Breast epithelium (tissue), 4 donors: ENCODE measurements around the gene RTCB. TPM values are rescaled to one million over a fixed set of nuclear protein-coding genes. Genes with fewer than 3 reads are reported as not detected.

Experiments
- DNase-seq, 2 donors: peaks; one replicate each; pipeline ENCODE4 v3.0.0-alpha.2; 2019; ENCODE audit warnings: low spot score in 2 of 2
- H3K27ac ChIP-seq, 2 donors: fragments of 200-600 bp; sonication (generic) in 1 of 2; one replicate each; pipeline ENCODE4 v1.5.1; 2016 to 2019; ENCODE audit warnings: mild to moderate bottlenecking in 1 of 2
- H3K27me3 ChIP-seq, 2 donors: fragments of 200-600 bp; sonication (generic) in 1 of 2; one replicate each; pipeline versions ENCODE4 v1.5.1 to v1.6.0; 2017 to 2019; ENCODE audit warnings: control low read depth in 1 of 2, mild to moderate bottlenecking in 1 of 2
- H3K36me3 ChIP-seq: fragments of 200-600 bp; one replicate; pipeline ENCODE4 v1.5.1; 2019
- H3K4me1 ChIP-seq, 2 donors: fragments of 200-600 bp; sonication (generic); one replicate each; pipeline ENCODE4 v1.5.1; 2016 to 2019; ENCODE audit warnings: control low read depth in 1 of 2
- H3K4me3 ChIP-seq, 3 donors: fragments of 200-600 bp; sonication (generic); 1 replicate in 2 of 3; 2 replicates in 1 of 3; pipeline ENCODE4 v1.5.1; 2016 to 2019; ENCODE audit warnings: mild to moderate bottlenecking in 3 of 3, moderate library complexity in 2 of 3
- H3K9me3 ChIP-seq, 2 donors: fragments of 200-600 bp; sonication (generic) in 1 of 2; one replicate each; pipeline ENCODE4 v1.5.1; 2016 to 2019; ENCODE audit warnings: control low read depth in 1 of 2
- POLR2A ChIP-seq: fragments of 450-650 bp; IDR thresholded peaks from one replicate; pipeline ENCODE4 v1.6.1; 2016; ENCODE audit warnings: antibody characterized with exemption, mild to moderate bottlenecking, moderate library complexity
- POLR2AphosphoS5 ChIP-seq, 3 donors: sonication (generic); formaldehyde crosslinking; IDR thresholded peaks; one replicate each; pipeline ENCODE4 v1.6.1; 2017; ENCODE audit warnings: antibody characterized with exemption in 3 of 3
- intact Hi-C: fragments of 100-400 bp; cut with DNase I; formaldehyde crosslinking; loops from one replicate; pipeline ENCODE4 v1.15.1; 2023; ENCODE audit warnings: low total_unique reads
- total RNA-seq, 3 donors: library from RNA; depleted of rRNA; stranded (reverse); fragments of >200 nt; gene quantifications; one replicate each; pipeline ENCODE4 v1.1.0, GENCODE V29; 2016
- TF ChIP-seq, protein P1 (sequence below), 3 donors: fragments of 450-650 bp; IDR thresholded peaks; one replicate each; pipeline ENCODE4 v1.5.1; 2016 to 2017; ENCODE audit warnings: antibody characterized with exemption in 3 of 3, mild to moderate bottlenecking in 3 of 3, moderate library complexity in 3 of 3

Gene RTCB
- total RNA-seq = 10 to 100 TPM; 75.4 to 84.6 (median 76.6) TPM

DNA sequence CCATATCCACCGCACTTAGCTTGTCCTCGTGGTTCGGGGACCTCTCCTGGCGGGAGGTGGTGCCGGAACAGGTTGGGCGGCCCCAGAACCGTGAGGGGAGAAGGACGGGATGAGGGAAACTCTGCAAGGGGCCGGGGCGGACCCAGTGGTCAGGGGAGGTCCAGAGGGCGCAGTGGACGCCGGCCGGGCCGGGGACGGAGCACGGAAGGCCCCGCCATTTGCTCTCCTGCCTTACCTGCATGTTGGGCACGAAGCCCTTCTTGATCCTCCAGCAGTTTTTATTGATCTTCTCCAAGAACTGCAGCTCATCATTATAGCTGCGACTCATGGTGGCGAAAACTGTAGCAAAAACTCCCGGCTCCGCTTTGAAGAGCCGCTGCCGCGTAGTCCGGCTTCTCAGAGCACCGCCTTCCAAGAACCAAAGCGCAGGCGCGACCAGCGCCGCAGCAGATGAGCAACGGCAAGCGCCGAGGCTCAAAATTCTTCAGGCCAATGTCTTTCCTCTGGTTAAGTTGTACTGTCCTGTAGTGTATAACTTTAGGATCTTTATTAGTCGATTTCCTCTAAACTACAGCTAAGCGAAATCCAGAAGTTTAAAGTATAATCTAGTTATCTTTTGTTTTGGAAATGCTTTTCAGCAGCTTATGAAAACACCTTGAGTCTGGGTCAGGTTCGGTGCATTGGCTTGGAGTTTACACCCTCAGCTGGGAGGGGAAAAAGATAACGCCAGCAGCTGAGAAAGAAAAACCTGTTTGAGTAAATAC is at the start of gene RTCB:
TSS of gene RTCB (minus strand) at position 419 of the 764 bp plus-strand sequence. CDS start at position 328, 91 bp downstream.
- Histone ChIP-seq H3K27me3 (no peaks in the 10 kb centered on the region), H3K4me3 (peak within 1 kb of the TSS; percentile 96 to 99 (median 97)), H3K36me3 (peaks cover 8% of the 10 kb centered on the region), H3K9me3 (no peaks in the 10 kb centered on the region), H3K27ac (peak within 1 kb of the TSS; percentile 83 to 86), H3K4me1 (peaks cover 5 to 6% of the 10 kb centered on the region in 2 donors)
- intact Hi-C loops = no loop called here
- DNase-seq = peak; percentile 77 to 89
- TF ChIP-seq POLR2A (peak; percentile 23), POLR2AphosphoS5 (IDR thresholded peaks at IDR 0.05) (peak; percentile 52 to 89 (median 62))
- TF ChIP-seq, protein P1, sequence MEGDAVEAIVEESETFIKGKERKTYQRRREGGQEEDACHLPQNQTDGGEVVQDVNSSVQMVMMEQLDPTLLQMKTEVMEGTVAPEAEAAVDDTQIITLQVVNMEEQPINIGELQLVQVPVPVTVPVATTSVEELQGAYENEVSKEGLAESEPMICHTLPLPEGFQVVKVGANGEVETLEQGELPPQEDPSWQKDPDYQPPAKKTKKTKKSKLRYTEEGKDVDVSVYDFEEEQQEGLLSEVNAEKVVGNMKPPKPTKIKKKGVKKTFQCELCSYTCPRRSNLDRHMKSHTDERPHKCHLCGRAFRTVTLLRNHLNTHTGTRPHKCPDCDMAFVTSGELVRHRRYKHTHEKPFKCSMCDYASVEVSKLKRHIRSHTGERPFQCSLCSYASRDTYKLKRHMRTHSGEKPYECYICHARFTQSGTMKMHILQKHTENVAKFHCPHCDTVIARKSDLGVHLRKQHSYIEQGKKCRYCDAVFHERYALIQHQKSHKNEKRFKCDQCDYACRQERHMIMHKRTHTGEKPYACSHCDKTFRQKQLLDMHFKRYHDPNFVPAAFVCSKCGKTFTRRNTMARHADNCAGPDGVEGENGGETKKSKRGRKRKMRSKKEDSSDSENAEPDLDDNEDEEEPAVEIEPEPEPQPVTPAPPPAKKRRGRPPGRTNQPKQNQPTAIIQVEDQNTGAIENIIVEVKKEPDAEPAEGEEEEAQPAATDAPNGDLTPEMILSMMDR (IDR thresholded peaks at IDR 0.05) = no peak

DNA sequence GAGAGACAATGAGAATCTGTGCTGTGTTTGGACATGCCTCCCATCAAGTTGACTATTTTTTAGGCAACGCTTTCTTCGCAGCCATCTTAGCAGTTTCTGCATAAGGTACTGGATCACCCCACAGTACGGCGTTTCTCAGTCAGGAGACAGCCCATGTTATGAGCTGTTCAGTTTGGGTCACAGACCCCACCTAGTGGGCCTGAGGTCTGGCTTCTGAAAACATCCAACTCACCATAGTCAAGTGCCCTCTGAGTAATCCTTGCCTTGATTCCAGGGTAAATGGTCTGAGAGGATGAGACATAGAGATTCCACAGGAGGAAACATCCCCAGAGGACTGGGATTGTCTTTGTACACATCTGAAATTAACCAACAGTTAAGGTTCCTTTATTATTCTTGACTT is 45.0 kb upstream of the RTCB start:
- Histone ChIP-seq H3K4me3 (no peak overlapping the region), H3K9me3 (no peaks in the 10 kb centered on the region), H3K36me3 (no peaks in the 10 kb centered on the region), H3K4me1 (no peaks in the 10 kb centered on the region), H3K27ac (no peak overlapping the region), H3K27me3 (peaks cover 0 to 8% of the 10 kb centered on the region in 2 donors)
- no peak for TF ChIP-seq POLR2A
- no peak for TF ChIP-seq POLR2AphosphoS5 (IDR thresholded peaks at IDR 0.05)
- TF ChIP-seq, protein P1 (IDR thresholded peaks at IDR 0.05) = no peak
- intact Hi-C loops = no loop called here
- no peak for DNase-seq

DNA sequence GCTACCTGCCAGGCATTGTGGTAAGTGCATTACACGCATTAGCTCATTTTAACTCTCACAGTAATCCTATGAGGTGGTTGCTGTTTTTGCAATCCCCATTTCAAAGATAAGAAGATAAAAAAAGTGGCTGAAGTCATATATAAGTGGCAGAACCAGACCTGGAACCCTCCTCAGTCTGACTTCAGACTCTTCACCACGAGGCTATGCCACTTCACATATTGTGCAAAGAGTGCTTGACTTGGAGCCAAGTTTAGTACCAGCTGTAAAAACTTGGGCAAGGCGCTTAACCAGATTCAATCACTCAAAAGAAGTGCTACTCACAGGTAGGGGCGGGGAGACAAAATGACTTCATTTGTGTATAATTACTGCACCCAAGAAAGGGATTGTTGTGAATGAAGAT is 36.9 kb upstream of the RTCB start:
- Histone ChIP-seq H3K27me3 (peaks cover 0 to 10% of the 10 kb centered on the region in 2 donors), H3K4me3 (no peak overlapping the region), H3K9me3 (no peaks in the 10 kb centered on the region), H3K4me1 (no peaks in the 10 kb centered on the region), H3K27ac (no peak overlapping the region), H3K36me3 (no peaks in the 10 kb centered on the region)
- TF ChIP-seq POLR2A (no peak), POLR2AphosphoS5 (IDR thresholded peaks at IDR 0.05) (no peak)
- TF ChIP-seq, protein P1 (IDR thresholded peaks at IDR 0.05) = no peak
- no peak for DNase-seq
- intact Hi-C loops = no loop called here

DNA sequence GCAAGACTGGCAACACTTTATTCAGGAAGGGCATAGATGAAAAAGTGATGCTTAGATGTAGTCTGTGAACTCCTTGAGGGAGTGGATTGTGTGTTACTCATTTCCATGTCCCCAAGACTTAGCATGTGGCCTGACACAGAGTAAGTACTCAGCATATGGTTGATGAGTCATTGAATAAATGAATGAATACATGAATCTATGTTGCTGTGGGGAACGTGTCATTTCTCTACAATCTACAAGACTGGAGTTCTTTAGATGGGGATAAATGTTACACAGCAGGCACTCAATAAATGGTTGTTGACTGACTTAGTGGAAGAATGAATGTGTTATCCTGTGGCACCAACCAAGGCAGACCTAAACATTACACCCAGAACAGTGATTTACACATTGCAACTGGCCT is 34.3 kb upstream of the RTCB start:
- DNase-seq = no peak
- Histone ChIP-seq H3K9me3 (no peaks in the 10 kb centered on the region), H3K27ac (no peak overlapping the region), H3K4me1 (no peaks in the 10 kb centered on the region), H3K27me3 (peaks cover 0 to 13% of the 10 kb centered on the region in 2 donors), H3K4me3 (no peak overlapping the region), H3K36me3 (no peaks in the 10 kb centered on the region)
- no peak for TF ChIP-seq POLR2A
- TF ChIP-seq POLR2AphosphoS5 (IDR thresholded peaks at IDR 0.05) = no peak
- TF ChIP-seq, protein P1 (IDR thresholded peaks at IDR 0.05) = no peak
- intact Hi-C loops = no loop called here

DNA sequence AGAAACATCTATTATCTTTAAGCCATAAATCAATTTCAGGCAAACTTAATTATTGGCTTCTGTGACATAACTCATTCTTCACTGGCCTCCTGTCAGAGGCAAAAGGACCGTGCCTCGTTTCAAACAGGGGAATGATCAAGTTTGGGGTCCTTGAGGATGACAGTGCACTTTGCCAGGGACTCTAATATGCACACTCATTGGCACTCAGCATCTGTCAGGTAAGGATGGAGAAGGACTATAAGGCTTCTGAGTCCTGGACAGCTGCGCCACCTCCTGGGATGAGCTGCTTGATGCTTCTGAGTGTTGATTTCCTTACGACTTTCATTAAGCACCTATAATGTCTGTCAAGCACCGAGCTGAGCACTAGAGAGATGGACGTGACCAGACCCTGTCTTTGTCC is 32.0 kb upstream of the RTCB start:
- Histone ChIP-seq H3K4me3 (no peak overlapping the region), H3K9me3 (no peaks in the 10 kb centered on the region), H3K27me3 (peaks cover 0 to 13% of the 10 kb centered on the region in 2 donors), H3K27ac (no peak overlapping the region), H3K36me3 (no peaks in the 10 kb centered on the region), H3K4me1 (no peaks in the 10 kb centered on the region)
- TF ChIP-seq POLR2AphosphoS5 (IDR thresholded peaks at IDR 0.05) = no peak
- TF ChIP-seq, protein P1 (IDR thresholded peaks at IDR 0.05) = peak in 1 of 3 donors; percentile 24
- no peak for DNase-seq
- intact Hi-C loops = no loop called here
